ENCODE results near the gene GTF3C5. TPM values are rescaled to one million over a fixed set of nuclear protein-coding genes. Genes with fewer than 3 reads are reported as not detected.
"Not testable (repeated sequence)": the region's sequence is repeated elsewhere in the genome, so short reads cannot be mapped to it uniquely, and the experiment has no call there.

Gene GTF3C5
- polyA plus RNA-seq, 1 of the 3 experiments (the other 2 are of a cell fraction) = 57.3 TPM

DNA sequence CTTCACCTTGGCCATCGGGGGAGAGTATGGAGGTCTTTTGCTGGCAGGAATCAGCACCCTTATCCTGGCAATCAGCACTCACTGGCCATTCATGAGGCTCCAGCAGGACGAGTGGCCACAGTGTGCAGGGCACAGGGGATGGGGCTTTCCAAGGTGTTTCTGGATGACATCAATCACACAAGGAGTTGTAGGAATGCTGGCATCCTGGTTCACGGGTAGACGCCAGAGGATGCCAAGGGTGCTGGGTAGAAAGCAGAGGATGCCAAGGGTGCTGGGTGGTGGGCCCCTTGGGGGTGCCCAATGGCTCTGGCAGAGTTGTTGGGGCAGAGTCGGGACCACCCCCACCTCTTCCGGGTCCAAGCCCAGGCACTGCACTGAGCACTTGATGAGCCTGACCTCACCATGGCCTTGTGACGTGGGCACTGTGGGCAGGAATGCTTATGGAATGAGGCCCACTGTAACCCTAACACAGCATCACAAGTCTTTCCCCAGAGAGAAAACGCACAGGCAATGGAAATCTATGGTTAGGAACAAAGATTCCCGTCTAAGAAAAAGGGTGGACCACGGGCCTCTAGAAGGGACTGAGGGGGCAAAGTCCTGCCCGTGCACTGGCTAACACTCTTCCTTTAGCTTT is 60.1 kb downstream of the GTF3C5 start:
- Histone ChIP-seq H3K79me2 (ENCODE audit: insufficient read depth) (no peaks in the 10 kb centered on the region), H2AFZ (ENCODE audit: low read depth) (no peak overlapping the region), H3K36me3 (replicated peaks in 1 of 2; ENCODE audit: control insufficient read depth in 1 of 2, insufficient read depth in 2 of 2, low read length in 1 of 2) (peaks cover 0 to under 1% of the 10 kb centered on the region in 2 experiments), H3K4me1 (ENCODE audit: control insufficient read depth in 1 of 2, insufficient read depth in 2 of 2, low read depth in 1 of 2, low read length in 1 of 2) (peaks cover 0 to 36% of the 10 kb centered on the region in 2 experiments; a peak in 2 of 4 replicates), H3K4me3 (ENCODE audit: low read depth in 2 of 2, low read length in 1 of 2) (no peak overlapping the region), H3K9ac (no peak overlapping the region), H3K9me2 (no peaks in the 10 kb centered on the region), H4K20me1 (ENCODE audit: insufficient read depth) (no peaks in the 10 kb centered on the region), H3F3A (replicated peaks; ENCODE audit: insufficient read depth) (peaks cover 6% of the 10 kb centered on the region), H3K27me3 (ENCODE audit: insufficient read depth) (no peaks in the 10 kb centered on the region), H3K4me2 (no peak overlapping the region), H3K27ac (ENCODE audit: low read depth in 2 of 2, low read length in 1 of 2) (peak overlapping the region in 1 of 2 experiments; percentile 93; a peak in 2 of 4 replicates), H3K9me3 (peaks cover 9% of the 10 kb centered on the region; the same call in 1 of the 2 replicates)
- no peak for DNase-seq
- ChIA-PET CTCF (interaction anchor here (0.6 to 6.6 kb wide), 6 partner anchors 11 to 57 kb away, joined by 3 to 40 read pairs (median 11); no protein-coding TSS in a partner anchor), POLR2A (interaction anchor here (0.7 to 1.2 kb wide), 3 partner anchors 13 to 29 kb away, joined by 4 to 8 read pairs (median 6); no protein-coding TSS in a partner anchor)
- TF ChIP-seq, protein P1, sequence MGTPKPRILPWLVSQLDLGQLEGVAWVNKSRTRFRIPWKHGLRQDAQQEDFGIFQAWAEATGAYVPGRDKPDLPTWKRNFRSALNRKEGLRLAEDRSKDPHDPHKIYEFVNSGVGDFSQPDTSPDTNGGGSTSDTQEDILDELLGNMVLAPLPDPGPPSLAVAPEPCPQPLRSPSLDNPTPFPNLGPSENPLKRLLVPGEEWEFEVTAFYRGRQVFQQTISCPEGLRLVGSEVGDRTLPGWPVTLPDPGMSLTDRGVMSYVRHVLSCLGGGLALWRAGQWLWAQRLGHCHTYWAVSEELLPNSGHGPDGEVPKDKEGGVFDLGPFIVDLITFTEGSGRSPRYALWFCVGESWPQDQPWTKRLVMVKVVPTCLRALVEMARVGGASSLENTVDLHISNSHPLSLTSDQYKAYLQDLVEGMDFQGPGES (IDR thresholded peaks at IDR 0.05; ENCODE audit: low read depth, low read length) = no peak
- 63% methylated on average over 8 of the region's 11 CpGs for WGBS (ENCODE audit: low lambda C conversion rate)

DNA sequence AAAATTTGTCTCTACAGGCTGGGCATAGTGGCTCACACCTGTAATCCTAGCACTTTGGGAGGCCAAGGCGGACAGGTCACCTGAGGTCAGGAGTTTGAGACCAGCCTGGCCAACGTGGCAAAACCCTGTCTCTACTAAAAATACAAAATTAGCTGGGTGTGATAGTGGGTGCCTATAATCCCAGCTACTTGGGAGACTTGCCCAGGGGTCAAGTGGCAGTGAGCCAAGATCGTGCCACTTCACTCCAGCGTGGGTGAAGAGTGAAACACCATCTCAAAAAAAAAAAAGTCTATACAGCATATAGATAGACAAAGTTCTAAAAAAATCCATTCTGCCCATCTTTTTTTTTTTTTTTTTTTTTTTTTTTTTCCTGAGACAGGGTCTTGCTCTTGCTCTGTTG is 63.6 kb downstream of the GTF3C5 start:
- Histone ChIP-seq H3K36me3 (replicated peaks in 1 of 2; ENCODE audit: control insufficient read depth in 1 of 2, insufficient read depth in 2 of 2, low read length in 1 of 2) (peaks cover 24 to 33% of the 10 kb centered on the region in 2 experiments), H3K4me1 (ENCODE audit: control insufficient read depth in 1 of 2, insufficient read depth in 2 of 2, low read depth in 1 of 2, low read length in 1 of 2) (peaks cover 0 to 18% of the 10 kb centered on the region in 2 experiments; a peak in 2 of 4 replicates)
- H3K79me2 ChIP-seq (ENCODE audit: insufficient read depth); H3K9ac ChIP-seq; H3K27ac ChIP-seq (ENCODE audit: low read depth in 2 of 2, low read length in 1 of 2); H3F3A ChIP-seq (replicated peaks; ENCODE audit: insufficient read depth); H3K4me2 ChIP-seq; H4K20me1 ChIP-seq (ENCODE audit: insufficient read depth); H3K27me3 ChIP-seq (ENCODE audit: insufficient read depth); H3K4me3 ChIP-seq (ENCODE audit: low read depth in 2 of 2, low read length in 1 of 2); DNase-seq; H2AFZ ChIP-seq (ENCODE audit: low read depth); H3K9me2 ChIP-seq; H3K9me3 ChIP-seq; POLR2A ChIA-PET: not testable (repeated sequence)
- CTCF ChIA-PET = interaction anchor here (1.0 to 30.3 kb wide), 4 partner anchors 8 to 72 kb away, joined by 4 to 810 read pairs (median 5); no protein-coding TSS in a partner anchor
- 80% methylated on average over 4 of the region's 4 CpGs for WGBS (ENCODE audit: low lambda C conversion rate)

DNA sequence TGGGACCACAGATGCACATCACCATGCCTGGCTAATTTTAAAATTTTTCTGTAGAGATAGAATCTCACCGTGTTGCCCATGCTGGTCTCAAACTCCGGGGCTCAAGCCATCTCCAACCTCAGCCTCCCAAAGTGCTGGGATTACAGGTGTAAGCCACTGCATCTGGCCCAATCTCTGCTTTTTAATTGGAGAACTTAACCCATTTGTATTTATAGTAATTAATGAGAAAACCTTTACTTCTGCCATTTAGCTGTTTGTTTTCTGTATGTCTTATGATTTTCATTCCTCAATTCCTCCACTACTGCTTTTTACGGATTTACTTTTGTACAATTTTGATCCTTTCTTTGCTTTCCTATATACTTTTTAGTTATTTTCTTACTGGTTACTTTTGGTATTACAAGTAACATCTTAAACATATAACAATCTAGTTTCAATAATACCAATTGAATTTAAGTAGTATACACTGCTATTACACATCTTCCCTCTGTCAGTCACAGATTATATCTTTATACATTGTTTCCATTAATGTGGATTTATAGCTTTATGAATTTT is 64.1 kb downstream of the GTF3C5 start:
- ChIA-PET CTCF (interaction anchor here (1.0 to 30.3 kb wide), 5 partner anchors 8 to 59 kb away, joined by 3 to 810 read pairs (median 5); no protein-coding TSS in a partner anchor), POLR2A (no interaction called here)
- no peaks in the 10 kb centered on the region for H4K20me1 ChIP-seq (ENCODE audit: insufficient read depth)
- H3K9ac ChIP-seq = no peak overlapping the region
- no peaks in the 10 kb centered on the region for H3K27me3 ChIP-seq (ENCODE audit: insufficient read depth)
- no peak overlapping the region for H3K4me3 ChIP-seq (ENCODE audit: low read depth in 2 of 2, low read length in 1 of 2)
- no peaks in the 10 kb centered on the region for H3K9me2 ChIP-seq
- H3K4me1 ChIP-seq (ENCODE audit: control insufficient read depth in 1 of 2, insufficient read depth in 2 of 2, low read depth in 1 of 2, low read length in 1 of 2) = peaks cover 0 to 13% of the 10 kb centered on the region in 2 experiments; a peak in 2 of 4 replicates
- no peak overlapping the region for H2AFZ ChIP-seq (ENCODE audit: low read depth)
- peaks cover 9% of the 10 kb centered on the region; the same call in 1 of the 2 replicates for H3K9me3 ChIP-seq
- H3K27ac ChIP-seq (ENCODE audit: low read depth in 2 of 2, low read length in 1 of 2) = no peak overlapping the region
- no peaks in the 10 kb centered on the region for H3K79me2 ChIP-seq (ENCODE audit: insufficient read depth)
- H3K36me3 ChIP-seq (replicated peaks in 1 of 2; ENCODE audit: control insufficient read depth in 1 of 2, insufficient read depth in 2 of 2, low read length in 1 of 2) = peaks cover 29 to 33% of the 10 kb centered on the region in 2 experiments
- WGBS (ENCODE audit: low lambda C conversion rate) = 51% methylated on average over 3 of the region's 3 CpGs
- H3K4me2 ChIP-seq = no peak overlapping the region
- DNase-seq = no peak
- H3F3A ChIP-seq (replicated peaks; ENCODE audit: insufficient read depth) = peaks cover 6% of the 10 kb centered on the region
- no peak for TF ChIP-seq FOXJ3 (CRISPR knock-in tag; IDR thresholded peaks at IDR 0.05)
- TF ChIP-seq, protein P2, sequence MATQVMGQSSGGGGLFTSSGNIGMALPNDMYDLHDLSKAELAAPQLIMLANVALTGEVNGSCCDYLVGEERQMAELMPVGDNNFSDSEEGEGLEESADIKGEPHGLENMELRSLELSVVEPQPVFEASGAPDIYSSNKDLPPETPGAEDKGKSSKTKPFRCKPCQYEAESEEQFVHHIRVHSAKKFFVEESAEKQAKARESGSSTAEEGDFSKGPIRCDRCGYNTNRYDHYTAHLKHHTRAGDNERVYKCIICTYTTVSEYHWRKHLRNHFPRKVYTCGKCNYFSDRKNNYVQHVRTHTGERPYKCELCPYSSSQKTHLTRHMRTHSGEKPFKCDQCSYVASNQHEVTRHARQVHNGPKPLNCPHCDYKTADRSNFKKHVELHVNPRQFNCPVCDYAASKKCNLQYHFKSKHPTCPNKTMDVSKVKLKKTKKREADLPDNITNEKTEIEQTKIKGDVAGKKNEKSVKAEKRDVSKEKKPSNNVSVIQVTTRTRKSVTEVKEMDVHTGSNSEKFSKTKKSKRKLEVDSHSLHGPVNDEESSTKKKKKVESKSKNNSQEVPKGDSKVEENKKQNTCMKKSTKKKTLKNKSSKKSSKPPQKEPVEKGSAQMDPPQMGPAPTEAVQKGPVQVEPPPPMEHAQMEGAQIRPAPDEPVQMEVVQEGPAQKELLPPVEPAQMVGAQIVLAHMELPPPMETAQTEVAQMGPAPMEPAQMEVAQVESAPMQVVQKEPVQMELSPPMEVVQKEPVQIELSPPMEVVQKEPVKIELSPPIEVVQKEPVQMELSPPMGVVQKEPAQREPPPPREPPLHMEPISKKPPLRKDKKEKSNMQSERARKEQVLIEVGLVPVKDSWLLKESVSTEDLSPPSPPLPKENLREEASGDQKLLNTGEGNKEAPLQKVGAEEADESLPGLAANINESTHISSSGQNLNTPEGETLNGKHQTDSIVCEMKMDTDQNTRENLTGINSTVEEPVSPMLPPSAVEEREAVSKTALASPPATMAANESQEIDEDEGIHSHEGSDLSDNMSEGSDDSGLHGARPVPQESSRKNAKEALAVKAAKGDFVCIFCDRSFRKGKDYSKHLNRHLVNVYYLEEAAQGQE (IDR thresholded peaks at IDR 0.05; ENCODE audit: low read depth, low read length) = no peak
- TF ChIP-seq TAF1 (IDR thresholded peaks at IDR 0.05; ENCODE audit: borderline replicate concordance, low read depth, low read length) = no peak
- no peak for TF ChIP-seq RFX5 (IDR thresholded peaks at IDR 0.05; ENCODE audit: low read length)
- no peak for TF ChIP-seq MXI1 (IDR thresholded peaks at IDR 0.05; ENCODE audit: low read depth, low read length)
- TF ChIP-seq, protein P1 (IDR thresholded peaks at IDR 0.05; ENCODE audit: low read depth, low read length) = no peak
- TF ChIP-seq ELF1 (IDR thresholded peaks at IDR 0.05) = no peak
- no peak for TF ChIP-seq YY1 (IDR thresholded peaks at IDR 0.05; ENCODE audit: low read depth)
- TF ChIP-seq POLR2AphosphoS5 (IDR thresholded peaks at IDR 0.05; ENCODE audit: low read depth, low read length) = no peak
- no peak for TF ChIP-seq SIN3A (IDR thresholded peaks at IDR 0.05; ENCODE audit: borderline replicate concordance, low read depth, low read length)
- TF ChIP-seq FOXM1 (IDR thresholded peaks at IDR 0.05; ENCODE audit: low read depth) = no peak
- TF ChIP-seq, protein P3, sequence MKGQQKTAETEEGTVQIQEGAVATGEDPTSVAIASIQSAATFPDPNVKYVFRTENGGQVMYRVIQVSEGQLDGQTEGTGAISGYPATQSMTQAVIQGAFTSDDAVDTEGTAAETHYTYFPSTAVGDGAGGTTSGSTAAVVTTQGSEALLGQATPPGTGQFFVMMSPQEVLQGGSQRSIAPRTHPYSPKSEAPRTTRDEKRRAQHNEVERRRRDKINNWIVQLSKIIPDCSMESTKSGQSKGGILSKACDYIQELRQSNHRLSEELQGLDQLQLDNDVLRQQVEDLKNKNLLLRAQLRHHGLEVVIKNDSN (IDR thresholded peaks at IDR 0.05; ENCODE audit: borderline replicate concordance, low read depth) = no peak

All from SK-N-SH (cell line).